MCF 10A (cell line): ENCODE data around the gene NMBR. TPM values are rescaled to one million over a fixed set of nuclear protein-coding genes. Genes with fewer than 3 reads are reported as not detected.
"Not testable (repeated sequence)": the region's sequence is repeated elsewhere in the genome, so short reads cannot be mapped to it uniquely, and the experiment has no call there.

ENCODE experiments used
- BruUV-seq: library from RNA; stranded (reverse); fragments of 400-500 nt; replicated peaks from 2 replicates; lab custom pipeline; 2021; lab: Mats Ljungman, UMichigan
- CTCF ChIA-PET: fragments of 300-600 bp; sonication (Branson Sonifier 250); formaldehyde crosslinking; extraction: SDS; loops from one replicate; lab custom pipeline; 2021; ENCODE audit warnings: antibody characterized with exemption, inconsistent platforms; lab: Yijun Ruan, JAX
- POLR2A ChIA-PET: fragments of 300-600, 350-650 bp; sonication (Branson Sonifier 250); formaldehyde crosslinking; extraction: SDS; loops from one replicate; lab custom pipeline; 2020; ENCODE audit warnings: antibody characterized with exemption, inconsistent platforms; lab: Yijun Ruan, JAX
- DNase-seq: peaks from one replicate; pipeline ENCODE4 v3.0.0-alpha.2; 2018; ENCODE audit not compliant: unreplicated experiment
- H3K27ac Mint-ChIP-seq: one replicate; pipeline ENCODE4 v1.8.0; 2022; ENCODE audit warnings: mild to moderate bottlenecking, low read depth, mixed read lengths; ENCODE audit not compliant: unreplicated experiment
- H3K27me3 Mint-ChIP-seq: one replicate; pipeline ENCODE4 v1.8.0; 2022; ENCODE audit warnings: mixed read lengths; ENCODE audit not compliant: insufficient read depth, unreplicated experiment
- H3K36me3 Mint-ChIP-seq: one replicate; pipeline ENCODE4 v1.8.0; 2022; ENCODE audit warnings: mild to moderate bottlenecking, moderate library complexity, mixed read lengths; ENCODE audit not compliant: insufficient read depth, unreplicated experiment
- H3K4me1 Mint-ChIP-seq: one replicate; pipeline ENCODE4 v1.8.0; 2022; ENCODE audit warnings: mixed read lengths; ENCODE audit not compliant: insufficient read depth, unreplicated experiment
- H3K4me3 Mint-ChIP-seq: one replicate; pipeline ENCODE4 v1.8.0; 2022; ENCODE audit warnings: mild to moderate bottlenecking, moderate library complexity, mixed read lengths; ENCODE audit not compliant: unreplicated experiment
- H3K9me3 Mint-ChIP-seq: one replicate; pipeline ENCODE4 v1.8.0; 2022; ENCODE audit warnings: mixed read lengths; ENCODE audit not compliant: unreplicated experiment
- intact Hi-C: fragments of 100-400 bp; cut with micrococcal nuclease; formaldehyde crosslinking; loops from 2 replicates; pipeline ENCODE4 v1.14.1; 2022
- total RNA-seq: library from RNA; stranded (reverse); gene quantifications from 2 replicates; pipeline ENCODE4 v1.2.3, GENCODE V29; 2022
- TF ChIP-seq, protein P1 (sequence below): fragments of 200-600 bp; IDR thresholded peaks from one replicate; pipeline ENCODE4 v1.8.0; 2022; ENCODE audit warnings: antibody characterized with exemption, mild to moderate bottlenecking; ENCODE audit not compliant: unreplicated experiment

The NMBR gene
- total RNA-seq, 1 experiment from 2014 or later = not detected

DNA sequence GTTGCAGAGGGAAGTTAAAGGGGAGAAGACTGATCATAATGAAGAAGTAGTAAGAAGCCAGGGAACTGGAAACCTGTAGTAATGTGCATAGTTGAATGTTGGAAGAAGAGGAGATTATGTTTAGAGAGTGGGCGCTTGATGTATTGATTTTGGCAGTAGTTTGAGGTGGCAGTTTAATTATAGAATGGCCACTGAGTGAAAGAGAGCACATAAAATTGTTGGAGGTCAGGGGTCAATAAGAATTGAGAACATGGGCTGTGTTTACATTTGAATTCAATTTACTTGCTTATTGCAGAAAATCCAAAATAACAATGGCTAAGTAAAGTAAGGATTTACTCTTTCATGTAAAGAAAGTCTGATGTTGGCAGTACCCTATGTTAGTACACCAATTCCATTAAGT lies 15.9 kb upstream of the NMBR start:
- Mint-ChIP-seq H3K27me3 (no peaks in the 10 kb centered on the region), H3K4me1 (peaks cover 13% of the 10 kb centered on the region), H3K36me3 (peaks cover 21% of the 10 kb centered on the region), H3K9me3 (no peaks in the 10 kb centered on the region), H3K4me3 (no peak overlapping the region), H3K27ac (no peak overlapping the region)
- intact Hi-C loops = no loop called here
- CTCF ChIA-PET = interaction anchor here (0.7 kb wide), 1 partner anchor 529 kb away, joined by 3 read pairs; no protein-coding TSS in a partner anchor
- POLR2A ChIA-PET = interaction anchor here (1.4 kb wide), 1 partner anchor 15 kb away, joined by 3 read pairs; no protein-coding TSS in a partner anchor
- BruUV-seq = no TSS peak
- TF ChIP-seq, protein P1, sequence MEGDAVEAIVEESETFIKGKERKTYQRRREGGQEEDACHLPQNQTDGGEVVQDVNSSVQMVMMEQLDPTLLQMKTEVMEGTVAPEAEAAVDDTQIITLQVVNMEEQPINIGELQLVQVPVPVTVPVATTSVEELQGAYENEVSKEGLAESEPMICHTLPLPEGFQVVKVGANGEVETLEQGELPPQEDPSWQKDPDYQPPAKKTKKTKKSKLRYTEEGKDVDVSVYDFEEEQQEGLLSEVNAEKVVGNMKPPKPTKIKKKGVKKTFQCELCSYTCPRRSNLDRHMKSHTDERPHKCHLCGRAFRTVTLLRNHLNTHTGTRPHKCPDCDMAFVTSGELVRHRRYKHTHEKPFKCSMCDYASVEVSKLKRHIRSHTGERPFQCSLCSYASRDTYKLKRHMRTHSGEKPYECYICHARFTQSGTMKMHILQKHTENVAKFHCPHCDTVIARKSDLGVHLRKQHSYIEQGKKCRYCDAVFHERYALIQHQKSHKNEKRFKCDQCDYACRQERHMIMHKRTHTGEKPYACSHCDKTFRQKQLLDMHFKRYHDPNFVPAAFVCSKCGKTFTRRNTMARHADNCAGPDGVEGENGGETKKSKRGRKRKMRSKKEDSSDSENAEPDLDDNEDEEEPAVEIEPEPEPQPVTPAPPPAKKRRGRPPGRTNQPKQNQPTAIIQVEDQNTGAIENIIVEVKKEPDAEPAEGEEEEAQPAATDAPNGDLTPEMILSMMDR = no peak
- no peak for DNase-seq

DNA sequence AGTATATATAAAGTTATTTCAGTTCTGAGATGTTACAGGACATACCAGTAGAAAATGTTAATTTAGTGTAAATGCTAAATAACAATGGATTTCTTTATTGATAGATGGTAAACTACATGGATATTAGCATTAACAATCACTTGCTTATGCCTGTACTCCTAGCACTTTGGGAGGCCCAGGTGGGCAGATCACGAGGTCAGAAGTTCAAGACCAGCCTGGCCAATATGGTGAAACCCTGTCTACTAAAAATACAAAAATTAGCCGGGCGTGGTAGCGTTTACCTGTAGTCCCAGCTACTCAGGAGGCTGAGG lies 9.8 kb upstream of the NMBR start:
- not testable (repeated sequence) for H3K36me3 Mint-ChIP-seq, H3K9me3 Mint-ChIP-seq, H3K27me3 Mint-ChIP-seq, H3K4me3 Mint-ChIP-seq, DNase-seq, H3K4me1 Mint-ChIP-seq, BruUV-seq
- ChIA-PET POLR2A (interaction anchor here (0.5 to 4.4 kb wide), 6 partner anchors 9 to 240 kb away, joined by 3 to 25 read pairs (median 4); partner anchors contain the start of genes NMBR and VTA1), CTCF (interaction anchor here (0.6 to 5.0 kb wide), 22 partner anchors 8 to 578 kb away, joined by 3 to 52 read pairs (median 5); partner anchors contain the start of genes NMBR and VTA1)
- peak overlapping the region; percentile 59 for H3K27ac Mint-ChIP-seq
- intact Hi-C loops = loop anchor here (1.0 to 2.0 kb wide), 2 partner anchors 50 to 232 kb away; no protein-coding TSS in a partner anchor

DNA sequence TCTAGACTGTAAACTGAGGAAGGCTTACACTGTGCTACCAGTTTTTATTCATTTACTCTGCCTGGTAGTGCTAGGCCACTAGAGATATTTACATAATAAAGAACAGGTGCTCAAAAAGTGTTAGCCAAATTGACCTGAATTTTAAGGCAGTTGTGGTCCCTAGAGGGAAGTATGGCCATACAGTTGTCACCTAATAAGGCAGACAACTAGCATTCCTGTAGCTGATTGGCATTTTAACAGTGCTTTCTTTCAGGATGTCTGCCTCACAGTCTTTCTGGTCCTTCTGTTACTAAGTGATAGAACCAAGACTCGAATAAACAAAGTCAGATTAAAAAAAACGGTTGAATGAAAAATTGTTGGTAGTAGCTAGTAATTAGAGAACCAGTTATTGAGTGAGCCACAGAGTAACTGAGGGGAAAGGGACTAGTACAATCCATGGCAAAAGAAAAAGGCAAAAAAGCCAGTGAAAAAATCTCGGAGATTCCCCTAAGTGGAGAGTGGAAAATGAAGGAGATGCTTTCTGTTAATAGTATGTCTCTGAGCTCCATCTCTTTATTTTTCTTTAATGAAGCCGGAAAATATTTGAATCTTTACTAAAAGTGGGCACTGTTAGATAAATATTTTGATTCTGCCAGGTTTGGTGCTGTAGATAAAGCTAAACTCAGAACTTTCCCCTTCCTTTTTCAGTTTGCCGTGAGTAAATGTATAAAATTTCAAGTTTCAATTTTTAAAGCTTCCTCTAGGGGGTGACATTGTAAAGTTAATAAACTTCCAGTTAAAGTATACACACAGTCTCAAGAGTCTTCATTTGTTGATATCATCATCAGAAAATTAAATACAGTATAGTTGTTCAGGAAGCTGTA lies 9.2 kb upstream of the NMBR start:
- Mint-ChIP-seq H3K9me3 (no peaks in the 10 kb centered on the region), H3K4me3 (peak overlapping the region; percentile 4), H3K36me3 (peaks cover 1% of the 10 kb centered on the region), H3K27ac (peak overlapping the region; percentile 59), H3K4me1 (peaks cover 6% of the 10 kb centered on the region), H3K27me3 (no peaks in the 10 kb centered on the region)
- DNase-seq = peak; percentile 33
- POLR2A ChIA-PET = interaction anchor here (0.5 to 4.4 kb wide), 7 partner anchors 9 to 240 kb away, joined by 3 to 25 read pairs (median 3); partner anchors contain the start of genes NMBR and VTA1
- TF ChIP-seq, protein P1 = peak; percentile 46
- no TSS peak for BruUV-seq
- intact Hi-C loops = loop anchor here (1.0 to 2.0 kb wide), 2 partner anchors 51 to 232 kb away; no protein-coding TSS in a partner anchor
- CTCF ChIA-PET = interaction anchor here (0.6 to 5.0 kb wide), 26 partner anchors 8 to 579 kb away, joined by 3 to 52 read pairs (median 4); partner anchors contain the start of genes NMBR and VTA1

DNA sequence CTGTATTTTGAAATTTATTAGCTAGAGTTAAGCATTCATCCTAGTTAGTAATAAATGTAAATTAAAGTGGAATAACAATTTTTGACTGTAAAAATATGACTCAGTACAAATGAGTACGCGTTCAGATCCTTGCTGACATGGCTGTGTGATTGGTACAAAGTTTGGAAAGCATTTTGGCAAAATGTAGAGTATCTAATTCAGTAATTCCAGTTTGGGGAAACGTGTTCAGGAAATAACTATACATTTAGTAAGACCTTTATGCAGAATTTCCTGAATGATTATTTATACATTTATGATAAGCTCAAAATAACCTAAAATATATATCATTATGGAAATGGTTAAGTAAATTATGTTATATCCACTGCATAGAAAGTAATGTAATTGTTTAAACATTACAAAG lies 8.2 kb upstream of the NMBR start:
- DNase-seq = no peak
- peaks cover 6% of the 10 kb centered on the region for H3K36me3 Mint-ChIP-seq
- CTCF ChIA-PET = interaction anchor here (0.6 to 5.0 kb wide), 10 partner anchors 7 to 729 kb away, joined by 3 to 52 read pairs (median 10); partner anchors contain the start of genes NMBR and VTA1
- H3K4me1 Mint-ChIP-seq = peaks cover 9% of the 10 kb centered on the region
- H3K9me3 Mint-ChIP-seq = no peaks in the 10 kb centered on the region
- H3K27me3 Mint-ChIP-seq = no peaks in the 10 kb centered on the region
- intact Hi-C loops = no loop called here
- no TSS peak for BruUV-seq
- TF ChIP-seq, protein P1 = no peak
- POLR2A ChIA-PET = interaction anchor here (1.8 to 4.4 kb wide), 2 partner anchors 8 to 222 kb away, joined by 3 to 25 read pairs; partner anchors contain the start of genes NMBR and VTA1
- no peak overlapping the region for H3K27ac Mint-ChIP-seq
- no peak overlapping the region for H3K4me3 Mint-ChIP-seq
